Activated CD8-positive, alpha-beta memory T cell treated with anti-CD3 and anti-CD28 coated beads for 4 hours (primary cell): ENCODE data around the gene MINDY4B.

Source experiments
- DNase-seq, 2 donors: peaks; one replicate each; pipeline ENCODE4 v3.0.0-alpha.2; 2020; ENCODE audit warnings: low read depth in 2 of 2

The MINDY4B gene

DNA sequence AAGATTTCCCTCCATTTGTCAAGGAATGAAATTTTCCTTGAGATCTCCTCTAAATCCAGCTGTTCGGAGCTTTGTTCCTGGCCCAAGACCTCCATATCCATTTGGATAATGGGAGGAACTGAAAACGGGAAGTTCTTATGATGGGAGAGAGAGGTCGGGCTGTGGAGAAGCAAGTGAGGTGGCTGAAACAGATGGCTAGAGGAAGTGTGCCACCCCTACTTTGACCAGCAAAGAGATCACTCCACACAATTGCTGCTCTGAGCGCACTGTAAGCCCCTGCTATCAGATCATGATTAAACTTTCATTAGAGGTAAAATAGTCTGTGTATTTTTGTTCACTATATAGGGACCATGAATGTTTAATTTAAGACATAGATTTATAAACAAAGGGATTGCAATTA is at the start of gene MINDY4B:
Gene MINDY4B, minus strand, starts transcription at position 101 of the 400 bp plus-strand sequence. Its CDS starts 0 bp downstream, at position 101.
- no peak for DNase-seq

DNA sequence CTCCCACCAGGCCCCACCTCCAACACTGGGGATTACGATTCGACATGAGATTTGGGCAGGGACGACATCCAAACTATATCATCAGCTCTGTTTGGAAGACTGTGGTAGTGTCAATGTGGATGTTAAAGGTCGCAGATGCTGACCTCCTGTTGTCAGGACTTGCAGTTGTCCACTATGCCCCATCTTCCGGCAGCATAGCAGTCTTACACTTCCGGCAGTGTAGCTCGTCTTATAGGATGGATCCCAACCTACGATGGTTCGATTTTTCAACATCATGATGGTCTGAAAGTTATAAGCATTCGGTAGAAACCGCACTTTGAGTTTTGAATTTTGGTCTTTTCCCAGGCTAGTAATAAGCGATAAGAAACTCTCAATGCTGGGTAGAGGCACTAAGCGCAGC is 46.7 kb upstream of the MINDY4B start:
- no peak for DNase-seq

DNA sequence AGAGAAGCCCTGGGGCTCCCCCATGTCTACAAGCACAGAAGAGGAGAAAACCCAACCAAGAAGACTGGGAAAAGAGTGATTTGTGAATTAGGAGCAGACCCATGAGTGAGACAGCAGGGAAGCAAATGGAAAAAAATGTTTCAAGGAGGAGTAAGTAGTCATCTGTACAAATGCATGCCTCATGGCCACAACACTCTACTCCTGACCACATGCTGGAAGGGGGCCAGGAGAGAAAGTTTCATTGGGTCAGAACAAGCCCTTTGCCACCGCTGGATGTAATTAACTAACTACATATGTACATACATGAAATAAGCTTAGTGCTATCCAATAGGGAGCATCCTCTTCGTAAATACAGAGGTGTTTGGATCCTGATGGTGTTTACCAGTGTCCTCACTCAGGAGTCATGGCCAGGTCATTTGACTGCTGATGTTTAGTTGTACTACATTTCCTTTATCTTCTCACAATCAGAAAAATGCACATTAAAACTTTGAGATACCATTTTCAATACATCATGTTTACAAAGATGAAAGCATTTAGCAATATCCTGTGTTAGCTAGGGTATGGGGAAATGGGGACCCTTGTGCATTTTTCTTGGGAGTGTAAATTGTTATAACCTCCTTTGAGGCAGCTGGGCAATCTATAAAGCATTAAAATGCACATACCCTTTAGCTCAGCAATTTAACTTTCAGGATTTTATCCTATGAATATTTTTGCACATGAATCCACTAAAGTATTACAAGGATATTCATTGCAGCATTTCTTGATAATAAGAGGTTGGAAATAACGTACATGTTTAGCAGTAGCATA is 40.2 kb upstream of the MINDY4B start:
- no peak for DNase-seq

GRCh38 chr3:150942221-150942620 is 37.0 kb upstream of the MINDY4B start:
- no peak for DNase-seq

- DNase-seq, result no peak
These were observed 31.5 kb upstream of the MINDY4B start for GRCh38 chr3:150936693-150937092.

DNA sequence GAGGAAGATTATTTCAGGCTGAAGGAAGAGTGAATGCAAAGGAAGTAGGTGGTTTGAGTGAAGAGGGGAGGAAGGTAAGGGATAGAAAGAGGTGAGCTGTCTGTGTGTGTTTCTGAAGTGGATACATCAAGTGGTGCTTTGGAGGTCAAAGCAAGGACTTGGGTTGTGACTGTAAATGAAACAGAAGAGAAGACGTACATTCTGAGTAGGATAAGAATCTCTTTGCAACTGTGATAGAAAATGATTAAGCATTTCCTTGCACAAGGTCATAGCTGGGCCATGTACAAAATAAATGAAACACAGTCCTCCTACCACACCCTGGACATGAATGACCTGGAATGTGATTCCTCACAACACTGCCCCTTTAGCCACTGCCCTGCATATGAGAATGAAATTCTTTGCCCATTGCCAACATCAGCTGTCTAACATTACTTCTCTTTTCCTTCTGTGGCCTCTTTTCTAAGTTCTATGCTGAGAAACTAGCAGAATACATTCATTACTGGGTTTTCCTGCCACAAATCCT is 28.3 kb upstream of the MINDY4B start:
- no peak for DNase-seq

- DNase-seq, result no peak
These were observed 26.5 kb upstream of the MINDY4B start for GRCh38 chr3:150931745-150932144.

- DNase-seq, result no peak
These were observed 25.6 kb upstream of the MINDY4B start for GRCh38 chr3:150930839-150931238.

- no peak for DNase-seq
These were observed 23.0 kb upstream of the MINDY4B start for GRCh38 chr3:150928234-150928633.

- no peak for DNase-seq
These were observed 21.1 kb upstream of the MINDY4B start for GRCh38 chr3:150926328-150926727.

DNA sequence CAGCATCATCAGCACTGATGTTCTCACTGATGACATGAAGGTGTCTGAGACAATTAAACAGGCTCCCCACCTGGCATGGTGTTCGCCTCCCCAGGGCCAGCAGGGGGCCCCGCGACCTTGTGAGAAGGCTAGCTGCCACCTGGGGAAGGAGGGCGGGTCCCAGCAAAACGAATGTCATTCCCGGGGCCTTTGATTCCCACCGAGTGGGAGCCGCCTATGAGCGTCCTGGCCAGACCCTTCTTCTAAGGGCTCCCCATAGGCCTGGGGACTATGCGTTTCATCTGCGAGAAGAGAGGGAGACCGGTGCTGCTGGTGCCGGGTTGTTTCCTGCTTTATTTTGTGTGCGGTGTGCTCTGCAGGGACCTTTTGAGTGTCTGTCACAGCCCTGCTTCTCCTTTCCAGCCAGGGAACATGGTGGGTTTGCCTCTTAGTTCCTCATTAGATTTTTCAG is 20.5 kb upstream of the MINDY4B start:
- peak in 1 of 2 donors; percentile 9 for DNase-seq

GRCh38 chr3:150922611-150923010 is 17.4 kb upstream of the MINDY4B start:
- DNase-seq, result no peak

- no peak for DNase-seq
These were observed 16.0 kb upstream of the MINDY4B start for GRCh38 chr3:150921209-150921608.

DNA sequence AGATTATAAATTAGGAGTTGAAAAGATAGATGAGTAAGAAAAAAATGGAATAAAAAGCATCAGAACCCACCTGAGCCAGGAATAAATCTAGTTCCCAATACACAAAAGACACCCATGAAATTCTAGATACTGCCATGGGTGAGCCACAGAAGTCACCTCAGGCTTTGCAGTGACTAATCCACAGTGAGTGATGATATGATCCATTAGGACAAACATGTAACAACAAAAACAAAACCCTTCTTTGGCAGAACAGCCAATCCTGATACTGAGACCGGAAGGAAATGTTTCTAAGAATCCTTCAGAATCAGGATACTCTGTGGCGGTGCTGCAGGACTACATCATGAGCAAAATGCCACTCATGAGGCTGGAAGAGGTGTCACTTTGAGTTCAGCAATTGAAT is 15.0 kb upstream of the MINDY4B start:
- DNase-seq, result no peak

GRCh38 chr3:150917951-150918350 is 12.7 kb upstream of the MINDY4B start:
- DNase-seq, result no peak

DNA sequence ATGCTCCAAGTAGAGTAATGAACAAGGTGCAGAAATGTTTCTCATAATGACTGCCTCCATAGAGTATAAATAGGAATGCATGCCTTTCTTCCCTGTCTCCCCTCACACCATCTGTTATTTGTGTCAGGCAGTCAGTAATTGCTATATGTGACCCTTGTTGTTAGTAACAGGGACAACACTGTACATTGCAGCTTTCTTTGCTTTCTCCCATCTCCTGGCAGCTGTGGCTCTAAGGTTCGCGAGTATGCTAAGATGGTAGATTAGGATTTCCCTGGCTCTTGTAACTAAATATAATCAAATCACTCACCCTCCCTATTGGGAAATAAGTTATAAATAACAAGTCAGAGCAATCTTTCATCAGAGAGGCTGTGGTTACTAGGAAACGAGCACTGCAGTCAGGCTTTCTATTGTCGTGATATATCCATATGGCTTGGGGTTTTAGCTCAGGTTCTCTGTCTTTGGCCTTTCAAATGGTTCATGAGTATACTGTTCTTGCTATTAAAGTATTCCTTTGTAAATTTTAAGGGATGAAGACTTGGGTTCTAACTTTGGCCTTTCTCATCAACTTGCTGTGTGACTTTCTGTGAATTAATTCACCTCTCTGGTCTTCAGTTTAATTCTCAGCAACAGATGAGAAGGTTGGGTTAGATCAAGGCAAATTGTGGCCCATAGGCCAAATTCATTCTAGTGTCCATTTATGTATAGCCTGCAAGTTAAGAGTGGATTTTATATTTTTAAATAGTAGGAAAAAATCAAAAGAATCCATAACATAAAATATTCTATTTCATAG is 8.1 kb upstream of the MINDY4B start:
- DNase-seq, result no peak

GRCh38 chr3:150912501-150912900 is 7.3 kb upstream of the MINDY4B start:
- no peak for DNase-seq

DNA sequence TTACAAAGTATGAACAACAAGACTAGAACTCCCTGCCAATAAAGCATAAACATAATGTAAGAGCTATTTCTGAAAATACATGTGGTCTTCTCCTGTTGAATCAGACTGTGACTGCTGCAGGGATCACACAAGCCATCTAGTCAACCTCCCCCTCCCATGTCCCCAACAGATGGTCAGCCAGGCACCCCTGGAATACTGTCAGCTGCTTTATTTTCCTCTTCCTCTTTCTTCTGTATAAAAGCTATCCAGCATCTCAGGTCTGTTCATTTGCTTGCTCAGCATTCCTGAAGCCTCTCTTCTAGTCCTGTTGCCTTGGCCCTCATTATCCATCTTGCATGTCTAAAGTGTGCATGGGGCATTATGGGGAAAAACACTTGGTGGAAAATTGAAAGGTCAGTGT is 6.5 kb upstream of the MINDY4B start:
- no peak for DNase-seq

DNA sequence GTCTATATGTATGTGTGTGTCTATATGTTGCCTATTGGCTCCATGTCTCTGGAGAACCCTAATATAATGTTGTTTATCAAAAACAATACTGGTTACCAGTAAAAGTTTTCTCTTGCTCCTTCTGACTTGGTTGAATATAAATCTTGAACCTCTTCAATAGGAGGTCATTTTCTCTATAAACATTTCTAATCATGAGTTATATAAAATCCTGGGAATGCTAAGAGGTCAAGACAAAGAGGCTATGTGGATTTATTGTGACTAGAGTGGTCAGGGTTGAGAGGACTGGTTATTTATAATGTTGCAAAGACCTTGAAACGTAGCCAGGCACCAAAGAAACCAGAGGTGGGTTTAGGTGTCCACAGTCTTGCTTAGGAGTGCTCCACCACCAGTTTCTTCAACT is 1.2 kb upstream of the MINDY4B start:
- DNase-seq, result no peak

- no peak for DNase-seq
These were observed 507 bp upstream of the MINDY4B start for GRCh38 chr3:150905746-150906145.

DNA sequence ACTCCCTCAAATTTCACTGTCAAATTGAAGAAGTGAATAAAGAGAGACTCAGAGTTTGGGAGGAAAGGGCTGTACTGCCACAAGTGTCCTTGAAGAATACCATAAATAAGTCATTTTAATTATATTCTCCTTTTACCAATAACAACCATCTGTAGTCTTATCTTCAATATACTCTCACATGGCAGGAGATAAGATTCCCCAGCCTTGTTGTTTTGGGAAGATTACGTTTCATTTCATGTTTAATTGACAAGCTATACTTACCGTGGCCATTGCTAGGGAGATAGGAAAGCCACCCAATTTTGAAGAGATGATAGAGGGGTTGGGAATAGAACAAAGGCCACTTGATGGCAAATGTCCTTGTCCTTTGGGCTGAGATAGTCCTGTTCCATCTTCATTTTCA is 2.3 kb downstream of the MINDY4B start:
- no peak for DNase-seq

- no peak for DNase-seq
These were observed 3.4 kb downstream of the MINDY4B start for GRCh38 chr3:150901793-150902192.

DNA sequence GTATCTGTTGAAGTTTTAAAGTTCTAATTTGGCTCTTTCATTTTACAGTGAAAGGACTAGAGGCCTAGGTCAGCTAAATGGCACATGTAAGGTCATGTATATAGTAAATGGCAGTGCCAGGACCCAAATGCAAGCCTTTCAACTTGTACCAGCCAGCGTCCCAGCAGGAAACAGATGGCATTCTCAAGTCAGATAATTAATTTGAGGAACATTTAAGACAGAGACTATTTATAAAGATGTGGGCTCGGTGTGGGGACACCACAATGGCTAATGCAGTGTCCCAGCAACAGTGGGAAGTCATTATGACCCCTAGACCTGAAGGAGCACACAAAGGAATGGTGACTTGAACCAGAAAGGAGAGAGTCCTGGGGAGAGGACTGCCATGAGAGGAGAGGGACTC is 6.1 kb downstream of the MINDY4B start:
- DNase-seq, result no peak
